Activated naive CD4-positive, alpha-beta T cell treated with anti-CD3 and anti-CD28 coated beads, Interleukin-2, amount 50 U/mL, for 24 hours (primary cell): ENCODE measurements around the gene PCDHGA1.

Source experiments
- H3K27ac Mint-ChIP-seq: one replicate; pipeline ENCODE4 v1.8.0; 2021; ENCODE audit warnings: mild to moderate bottlenecking, mixed read lengths
- H3K27me3 Mint-ChIP-seq: one replicate; pipeline ENCODE4 v1.8.0; 2021; ENCODE audit warnings: mixed read lengths
- H3K36me3 Mint-ChIP-seq: one replicate; pipeline ENCODE4 v1.8.0; 2021; ENCODE audit warnings: mixed read lengths
- H3K4me1 Mint-ChIP-seq: one replicate; pipeline ENCODE4 v1.8.0; 2021; ENCODE audit warnings: mixed read lengths
- H3K4me3 Mint-ChIP-seq: one replicate; pipeline ENCODE4 v1.8.0; 2021; ENCODE audit warnings: mild to moderate bottlenecking, mixed read lengths
- H3K9me3 Mint-ChIP-seq: one replicate; pipeline ENCODE4 v1.8.0; 2021; ENCODE audit warnings: mixed read lengths

Gene PCDHGA1

GRCh38 chr5:141484310-141484640 is 154.0 kb downstream of the PCDHGA1 start:
- Mint-ChIP-seq H3K27ac (no peak overlapping the region), H3K4me1 (peaks cover 14% of the 10 kb centered on the region), H3K4me3 (peak overlapping the region; percentile 1), H3K36me3 (no peaks in the 10 kb centered on the region), H3K27me3 (peaks cover 60% of the 10 kb centered on the region), H3K9me3 (no peaks in the 10 kb centered on the region)

- Mint-ChIP-seq H3K27me3 (peaks cover 60% of the 10 kb centered on the region), H3K9me3 (no peaks in the 10 kb centered on the region), H3K27ac (no peak within 1 kb of the TSS), H3K4me1 (peaks cover 14% of the 10 kb centered on the region), H3K36me3 (no peaks in the 10 kb centered on the region), H3K4me3 (peak within 1 kb of the TSS; percentile 61)
Measured at GRCh38 chr5:141484641-141485311, 154.5 kb downstream of the PCDHGA1 start, which contains the start of gene PCDHGC4. Gene PCDHGC4, plus strand, starts transcription at chr5:141485030. Its CDS starts 144 bp downstream, at chr5:141485174.

- H3K36me3 Mint-ChIP-seq: no peaks in the 10 kb centered on the region
- peak overlapping the region; percentile 61 for H3K4me3 Mint-ChIP-seq
- peaks cover 14% of the 10 kb centered on the region for H3K4me1 Mint-ChIP-seq
- H3K27me3 Mint-ChIP-seq: peaks cover 63% of the 10 kb centered on the region
- H3K9me3 Mint-ChIP-seq: no peaks in the 10 kb centered on the region
- no peak overlapping the region for H3K27ac Mint-ChIP-seq
Measured at GRCh38 chr5:141485321-141486055, 155.2 kb downstream of the PCDHGA1 start.

GRCh38 chr5:141486091-141486490 is 155.8 kb downstream of the PCDHGA1 start:
- Mint-ChIP-seq H3K36me3 (no peaks in the 10 kb centered on the region), H3K27me3 (peaks cover 66% of the 10 kb centered on the region), H3K4me1 (peaks cover 14% of the 10 kb centered on the region), H3K9me3 (no peaks in the 10 kb centered on the region), H3K4me3 (no peak overlapping the region), H3K27ac (no peak overlapping the region)

GRCh38 chr5:141487131-141487530 is 156.8 kb downstream of the PCDHGA1 start:
- Mint-ChIP-seq H3K4me3 (no peak overlapping the region), H3K36me3 (no peaks in the 10 kb centered on the region), H3K27ac (no peak overlapping the region), H3K27me3 (peaks cover 68% of the 10 kb centered on the region), H3K9me3 (no peaks in the 10 kb centered on the region), H3K4me1 (peaks cover 17% of the 10 kb centered on the region)

- Mint-ChIP-seq H3K27me3 (peaks cover 63% of the 10 kb centered on the region), H3K4me3 (no peak within 1 kb of the TSS), H3K9me3 (no peaks in the 10 kb centered on the region), H3K36me3 (no peaks in the 10 kb centered on the region), H3K27ac (no peak within 1 kb of the TSS), H3K4me1 (peaks cover 18% of the 10 kb centered on the region)
Measured at GRCh38 chr5:141488591-141489561, 158.6 kb downstream of the PCDHGA1 start, which contains the start of gene PCDHGC5. Gene PCDHGC5, plus strand, starts transcription at chr5:141489081. Its CDS starts 160 bp downstream, at chr5:141489241.

GRCh38 chr5:141489841-141490240 is 159.5 kb downstream of the PCDHGA1 start:
- H3K4me1 Mint-ChIP-seq: peaks cover 10% of the 10 kb centered on the region
- no peak overlapping the region for H3K4me3 Mint-ChIP-seq
- no peaks in the 10 kb centered on the region for H3K9me3 Mint-ChIP-seq
- peaks cover 57% of the 10 kb centered on the region for H3K27me3 Mint-ChIP-seq
- H3K27ac Mint-ChIP-seq: no peak overlapping the region
- no peaks in the 10 kb centered on the region for H3K36me3 Mint-ChIP-seq

GRCh38 chr5:141490271-141490670 is 160.0 kb downstream of the PCDHGA1 start:
- no peak overlapping the region for H3K27ac Mint-ChIP-seq
- peaks cover 6% of the 10 kb centered on the region for H3K4me1 Mint-ChIP-seq
- no peaks in the 10 kb centered on the region for H3K36me3 Mint-ChIP-seq
- peaks cover 53% of the 10 kb centered on the region for H3K27me3 Mint-ChIP-seq
- H3K9me3 Mint-ChIP-seq: no peaks in the 10 kb centered on the region
- no peak overlapping the region for H3K4me3 Mint-ChIP-seq

GRCh38 chr5:141490771-141491170 is 160.5 kb downstream of the PCDHGA1 start:
- no peak overlapping the region for H3K4me3 Mint-ChIP-seq
- peaks cover 7% of the 10 kb centered on the region for H3K4me1 Mint-ChIP-seq
- no peaks in the 10 kb centered on the region for H3K36me3 Mint-ChIP-seq
- H3K27me3 Mint-ChIP-seq: peaks cover 56% of the 10 kb centered on the region
- H3K9me3 Mint-ChIP-seq: no peaks in the 10 kb centered on the region
- H3K27ac Mint-ChIP-seq: peak overlapping the region; percentile 71

- Mint-ChIP-seq H3K27me3 (peaks cover 54% of the 10 kb centered on the region), H3K36me3 (no peaks in the 10 kb centered on the region), H3K9me3 (no peaks in the 10 kb centered on the region), H3K4me1 (peaks cover 7% of the 10 kb centered on the region), H3K27ac (peak overlapping the region; percentile 85), H3K4me3 (peak overlapping the region; percentile 78)
Measured at GRCh38 chr5:141491323-141492167, 161.2 kb downstream of the PCDHGA1 start.

- Mint-ChIP-seq H3K4me1 (peaks cover 7% of the 10 kb centered on the region), H3K4me3 (peak overlapping the region; percentile 78), H3K36me3 (no peaks in the 10 kb centered on the region), H3K27me3 (peaks cover 50% of the 10 kb centered on the region), H3K27ac (peak overlapping the region; percentile 85), H3K9me3 (no peaks in the 10 kb centered on the region)
Measured at GRCh38 chr5:141492168-141492885, 162.0 kb downstream of the PCDHGA1 start.

- peaks cover 49% of the 10 kb centered on the region for H3K27me3 Mint-ChIP-seq
- H3K36me3 Mint-ChIP-seq: no peaks in the 10 kb centered on the region
- no peak overlapping the region for H3K27ac Mint-ChIP-seq
- H3K9me3 Mint-ChIP-seq: no peaks in the 10 kb centered on the region
- peaks cover 7% of the 10 kb centered on the region for H3K4me1 Mint-ChIP-seq
- no peak overlapping the region for H3K4me3 Mint-ChIP-seq
Measured at GRCh38 chr5:141493500-141494422, 163.4 kb downstream of the PCDHGA1 start.

GRCh38 chr5:141494761-141495452 is 164.6 kb downstream of the PCDHGA1 start:
- no peaks in the 10 kb centered on the region for H3K9me3 Mint-ChIP-seq
- no peak overlapping the region for H3K4me3 Mint-ChIP-seq
- peaks cover 7% of the 10 kb centered on the region for H3K4me1 Mint-ChIP-seq
- H3K36me3 Mint-ChIP-seq: no peaks in the 10 kb centered on the region
- no peak overlapping the region for H3K27ac Mint-ChIP-seq
- peaks cover 43% of the 10 kb centered on the region for H3K27me3 Mint-ChIP-seq
